Astrocyte (in vitro differentiated cells and primary cell): Measurements from ENCODE around the gene FCER1G. TPM values are rescaled to one million over a fixed set of nuclear protein-coding genes. Genes with fewer than 3 reads are reported as not detected.

Source experiments
- DNase-seq: peaks from one replicate; pipeline ENCODE4 v3.0.0-alpha.2; 2010; ENCODE audit warnings: low read depth
- FAIRE-seq: peaks from 2 replicates; lab custom pipeline; 2011; peaks lifted over from hg19 to GRCh38; lab: Jason Lieb, UNC
- H2AFZ ChIP-seq: 2 replicates; pipeline ENCODE4 v1.6.0; 2012; ENCODE audit warnings: low read depth, low read length, inconsistent platforms
- H3K27ac ChIP-seq: 2 replicates; pipeline ENCODE4 v1.5.1; 2011; ENCODE audit warnings: low read depth, low read length, inconsistent platforms
- H3K27me3 ChIP-seq: 2 replicates; pipeline ENCODE4 v1.6.0; 2011; ENCODE audit warnings: low read length, inconsistent platforms; ENCODE audit not compliant: insufficient read depth
- H3K36me3 ChIP-seq: 2 replicates; pipeline ENCODE4 v1.5.1; 2011; ENCODE audit warnings: low read length, inconsistent platforms; ENCODE audit not compliant: insufficient read depth
- H3K4me1 ChIP-seq: 2 replicates; pipeline ENCODE4 v1.5.1; 2011; ENCODE audit warnings: low read length, inconsistent platforms; ENCODE audit not compliant: insufficient read depth
- H3K4me2 ChIP-seq: 2 replicates; pipeline ENCODE4 v1.6.0; 2012; ENCODE audit warnings: low read length, inconsistent platforms
- H3K4me3 ChIP-seq: 2 replicates; pipeline ENCODE4 v1.5.1; 2011; ENCODE audit warnings: low read depth, mild to moderate bottlenecking, low read length, inconsistent platforms; ENCODE audit not compliant: insufficient read depth
- H3K79me2 ChIP-seq: 2 replicates; pipeline ENCODE4 v1.6.0; 2012; ENCODE audit warnings: mild to moderate bottlenecking, low read length, inconsistent platforms; ENCODE audit not compliant: insufficient read depth
- H3K9ac ChIP-seq: 2 replicates; pipeline ENCODE4 v1.6.0; 2012; ENCODE audit warnings: mild to moderate bottlenecking, low read length, inconsistent platforms
- H3K9me3 ChIP-seq: 2 replicates; pipeline ENCODE4 v1.5.1; 2012; ENCODE audit warnings: low read depth, mild to moderate bottlenecking, low read length, inconsistent platforms; ENCODE audit not compliant: insufficient read depth
- H4K20me1 ChIP-seq: 2 replicates; pipeline ENCODE4 v1.6.0; 2012; ENCODE audit warnings: low read length, inconsistent platforms; ENCODE audit not compliant: insufficient read depth
- H3K27ac Mint-ChIP-seq: one replicate; pipeline ENCODE4 v1.8.0; 2021; ENCODE audit warnings: mild to moderate bottlenecking, mixed read lengths; ENCODE audit not compliant: unreplicated experiment
- H3K27me3 Mint-ChIP-seq: one replicate; pipeline ENCODE4 v1.8.0; 2021; ENCODE audit warnings: low read depth, mixed read lengths; ENCODE audit not compliant: unreplicated experiment
- H3K36me3 Mint-ChIP-seq: one replicate; pipeline ENCODE4 v1.8.0; 2021; ENCODE audit warnings: low read depth, mixed read lengths; ENCODE audit not compliant: unreplicated experiment
- H3K4me1 Mint-ChIP-seq: one replicate; pipeline ENCODE4 v1.8.0; 2021; ENCODE audit warnings: low read depth, mixed read lengths; ENCODE audit not compliant: unreplicated experiment
- H3K4me3 Mint-ChIP-seq: one replicate; pipeline ENCODE4 v1.8.0; 2021; ENCODE audit warnings: mild to moderate bottlenecking, moderate library complexity, mixed read lengths; ENCODE audit not compliant: unreplicated experiment
- H3K9me3 Mint-ChIP-seq: one replicate; pipeline ENCODE4 v1.8.0; 2021; ENCODE audit warnings: mild to moderate bottlenecking, mixed read lengths; ENCODE audit not compliant: unreplicated experiment
- CTCF ChIP-seq: IDR thresholded peaks from 2 replicates; pipeline ENCODE4 v1.5.1; 2011; ENCODE audit warnings: low read depth, mild to moderate bottlenecking, inconsistent platforms, low read length, moderate library complexity; ENCODE audit not compliant: insufficient read depth
- EZH2 ChIP-seq: IDR thresholded peaks from 2 replicates; pipeline ENCODE4 v1.6.1; 2012; ENCODE audit warnings: mild to moderate bottlenecking, low read length, inconsistent platforms; ENCODE audit not compliant: insufficient read depth
- total RNA-seq: library from RNA; stranded (reverse); gene quantifications from 2 replicates; pipeline ENCODE4 v1.2.1, GENCODE V29; 2021

Gene FCER1G
- total RNA-seq, 1 donor from 2014 or later = 0.68 TPM

- no peak for TF ChIP-seq EZH2
- TF ChIP-seq CTCF = no peak
- Histone ChIP-seq H3K79me2 (peaks cover 8% of the 10 kb centered on the region), H4K20me1 (no peaks in the 10 kb centered on the region), H3K4me3 (no peak overlapping the region), H3K36me3 (peaks cover 12% of the 10 kb centered on the region), H3K4me1 (peaks cover 11% of the 10 kb centered on the region), H3K9ac (peak overlapping the region; percentile 13), H3K4me2 (peak overlapping the region; percentile 95), H3K27ac (no peak overlapping the region), H3K27me3 (no peaks in the 10 kb centered on the region), H2AFZ (no peak overlapping the region), H3K9me3 (no peaks in the 10 kb centered on the region)
- no peak for DNase-seq
- Mint-ChIP-seq H3K9me3 (no peaks in the 10 kb centered on the region), H3K36me3 (peaks cover 14% of the 10 kb centered on the region), H3K4me1 (peaks cover 15% of the 10 kb centered on the region), H3K27me3 (peaks cover 4% of the 10 kb centered on the region), H3K27ac (no peak overlapping the region), H3K4me3 (no peak overlapping the region)
- FAIRE-seq = no peak
These were observed 12.9 kb downstream of the FCER1G start for GRCh38 chr1:161228032-161228431.

- H3K27ac Mint-ChIP-seq = no peak overlapping the region
- H3K27me3 Mint-ChIP-seq = no peaks in the 10 kb centered on the region
- DNase-seq (no peak), FAIRE-seq (no peak)
- Histone ChIP-seq H3K36me3 (peaks cover 12% of the 10 kb centered on the region), H4K20me1 (no peaks in the 10 kb centered on the region), H3K4me3 (no peak overlapping the region), H3K27me3 (no peaks in the 10 kb centered on the region), H3K27ac (no peak overlapping the region), H3K4me2 (no peak overlapping the region), H3K4me1 (peaks cover 11% of the 10 kb centered on the region), H2AFZ (no peak overlapping the region), H3K79me2 (peaks cover 8% of the 10 kb centered on the region), H3K9me3 (no peaks in the 10 kb centered on the region), H3K9ac (no peak overlapping the region)
- H3K9me3 Mint-ChIP-seq = no peaks in the 10 kb centered on the region
- peaks cover 14% of the 10 kb centered on the region for H3K36me3 Mint-ChIP-seq
- no peak overlapping the region for H3K4me3 Mint-ChIP-seq
- TF ChIP-seq CTCF (no peak), EZH2 (no peak)
- H3K4me1 Mint-ChIP-seq = peaks cover 17% of the 10 kb centered on the region
These were observed 14.8 kb downstream of the FCER1G start for GRCh38 chr1:161229896-161230295.

- Mint-ChIP-seq H3K27ac (no peak overlapping the region), H3K4me1 (peaks cover 12% of the 10 kb centered on the region)
These were observed 15.7 kb downstream of the FCER1G start for GRCh38 chr1:161230762-161231161.

More at GRCh38 chr1:161230762-161231161, 15.7 kb downstream of the FCER1G start:
- no peak overlapping the region for H3K27ac ChIP-seq
- TF ChIP-seq CTCF (no peak), EZH2 (no peak)
- H3K9ac ChIP-seq = no peak overlapping the region
- no peak overlapping the region for H2AFZ ChIP-seq
- no peaks in the 10 kb centered on the region for H3K9me3 Mint-ChIP-seq
- no peaks in the 10 kb centered on the region for H4K20me1 ChIP-seq
- peaks cover 12% of the 10 kb centered on the region for H3K36me3 ChIP-seq
- H3K4me3 ChIP-seq = no peak overlapping the region
- DNase-seq (no peak), FAIRE-seq (no peak)
- no peaks in the 10 kb centered on the region for H3K9me3 ChIP-seq
- peaks cover 1% of the 10 kb centered on the region for H3K27me3 ChIP-seq
- H3K4me3 Mint-ChIP-seq = no peak overlapping the region
- H3K4me2 ChIP-seq = no peak overlapping the region
- peaks cover 8% of the 10 kb centered on the region for H3K79me2 ChIP-seq
- peaks cover 14% of the 10 kb centered on the region for H3K36me3 Mint-ChIP-seq
- H3K27me3 Mint-ChIP-seq = no peaks in the 10 kb centered on the region
- H3K4me1 ChIP-seq = peaks cover 11% of the 10 kb centered on the region
